ENCODE data around the gene CCDC158. TPM values are rescaled to one million over a fixed set of nuclear protein-coding genes. Genes with fewer than 3 reads are reported as not detected.

The CCDC158 gene
- total and polyA plus RNA-seq, 10 of the 15 experiments (the other 5 are each of a cell fraction or from before 2014, with no cell fraction given) = not detected

DNA sequence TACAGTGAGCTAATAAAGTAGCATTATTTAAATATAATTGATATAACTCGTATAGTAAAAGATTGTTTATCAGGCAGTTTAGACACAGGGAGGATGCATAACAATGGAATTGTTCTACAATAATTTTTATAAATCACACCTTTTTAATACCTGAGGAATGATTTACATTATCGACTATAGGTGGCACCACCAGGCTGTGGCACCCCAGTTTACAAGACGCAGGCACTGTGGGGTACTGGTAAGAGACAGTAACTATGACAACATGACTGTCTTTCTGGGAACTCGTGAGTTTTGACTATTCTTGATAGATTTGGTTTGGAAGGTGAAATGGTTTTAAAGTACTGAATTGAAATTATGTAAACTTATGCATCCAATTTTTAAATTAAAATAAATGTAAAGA lies 141.5 kb downstream of the CCDC158 start (continued):
- TF ChIP-seq FOS (IDR thresholded peaks at IDR 0.05; ENCODE audit: borderline replicate concordance, extremely low read depth, insufficient read length) (no peak), WRNIP1 (IDR thresholded peaks at IDR 0.05; ENCODE audit: borderline replicate concordance, low read depth, low read length) (no peak), RFX5 (IDR thresholded peaks at IDR 0.05; ENCODE audit: low read depth, low read length) (no peak), MYB (IDR thresholded peaks at IDR 0.05; ENCODE audit: borderline replicate concordance, low read depth, low read length) (no peak), IRF4 (IDR thresholded peaks at IDR 0.05; ENCODE audit: low read depth, low read length) (no peak)

DNA sequence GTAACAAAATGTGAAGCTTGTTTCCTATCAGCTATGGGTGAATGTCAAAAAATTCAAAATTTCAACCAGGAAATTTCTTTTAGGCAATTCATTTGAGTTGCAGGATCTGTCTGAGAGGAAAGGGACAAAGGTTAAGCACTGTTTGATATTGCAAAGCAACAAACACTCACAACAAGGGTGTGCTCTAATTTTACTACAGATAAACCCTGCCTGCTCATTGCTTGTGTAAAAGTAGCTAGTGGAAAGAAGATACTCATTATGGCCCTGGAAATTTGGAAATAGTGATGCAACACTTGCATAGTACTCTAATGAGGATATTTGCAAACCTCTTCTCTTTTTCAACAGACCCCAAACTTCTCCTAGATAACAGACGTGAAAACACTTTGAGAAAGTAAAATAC lies 142.4 kb downstream of the CCDC158 start:
- Histone ChIP-seq H3K4me3 (no peak overlapping the region), H3K4me2 (ENCODE audit: control insufficient read depth, insufficient read depth) (no peak overlapping the region), H4K20me1 (ENCODE audit: control insufficient read depth, insufficient read depth) (no peaks in the 10 kb centered on the region), H3K9ac (ENCODE audit: control insufficient read depth, insufficient read depth, low read length) (no peak overlapping the region), H3K79me2 (ENCODE audit: control insufficient read depth, insufficient read depth, low read length) (no peaks in the 10 kb centered on the region), H2AFZ (ENCODE audit: control insufficient read depth, low read depth, low read length) (no peak overlapping the region), H3K27ac (ENCODE audit: control insufficient read depth, insufficient read depth) (no peak overlapping the region), H3K36me3 (ENCODE audit: control insufficient read depth in 2 of 2, insufficient read depth in 2 of 2, low read length in 1 of 2) (no peaks in the 10 kb centered on the region), H3K9me3 (replicated peaks; ENCODE audit: control insufficient read depth, insufficient read depth, low read length) (no peaks in the 10 kb centered on the region), H3K27me3 (replicated peaks in 1 of 2; ENCODE audit: control insufficient read depth in 2 of 2, insufficient read depth in 2 of 2, low read length in 1 of 2) (peaks cover 0 to 3% of the 10 kb centered on the region in 2 experiments; a peak in 3 of 4 replicates), H3K4me1 (ENCODE audit: control insufficient read depth, insufficient read depth, low read length) (no peaks in the 10 kb centered on the region)
- RAD21 ChIA-PET (ENCODE audit: unreplicated experiment) = interaction anchor here (1.5 kb wide), 1 partner anchor 24 kb away, joined by 3 read pairs; no protein-coding TSS in a partner anchor
- in situ Hi-C loops (cut with MboI) (no loop called here), intact Hi-C loops (cut with micrococcal nuclease; ENCODE audit: unreplicated experiment) (no loop called here)
- POLR2A ChIA-PET = no interaction called here
- SMC1A ChIA-PET (ENCODE audit: uncharacterized antibody, unreplicated experiment) = interaction anchor here (1.2 to 2.2 kb wide), 3 partner anchors 9 to 17 kb away, joined by 3 to 9 read pairs (median 4); no protein-coding TSS in a partner anchor
- ATAC-seq = no peak
- 0% methylated on average over 1 of the region's 1 CpG for WGBS (ENCODE audit: insufficient coverage, insufficient replicate concordance, low lambda C conversion rate, missing lambda C conversion rate)
- FAIRE-seq = no peak
- DNase-seq (ENCODE audit: low read depth, low spot score) = no peak
- BruUV-seq (replicated peaks) = no TSS peak
- CTCF ChIA-PET = interaction anchor here (0.8 to 1.5 kb wide), 3 partner anchors 29 to 226 kb away, joined by 3 to 4 read pairs (median 3); no protein-coding TSS in a partner anchor
- TF ChIP-seq, protein P1, sequence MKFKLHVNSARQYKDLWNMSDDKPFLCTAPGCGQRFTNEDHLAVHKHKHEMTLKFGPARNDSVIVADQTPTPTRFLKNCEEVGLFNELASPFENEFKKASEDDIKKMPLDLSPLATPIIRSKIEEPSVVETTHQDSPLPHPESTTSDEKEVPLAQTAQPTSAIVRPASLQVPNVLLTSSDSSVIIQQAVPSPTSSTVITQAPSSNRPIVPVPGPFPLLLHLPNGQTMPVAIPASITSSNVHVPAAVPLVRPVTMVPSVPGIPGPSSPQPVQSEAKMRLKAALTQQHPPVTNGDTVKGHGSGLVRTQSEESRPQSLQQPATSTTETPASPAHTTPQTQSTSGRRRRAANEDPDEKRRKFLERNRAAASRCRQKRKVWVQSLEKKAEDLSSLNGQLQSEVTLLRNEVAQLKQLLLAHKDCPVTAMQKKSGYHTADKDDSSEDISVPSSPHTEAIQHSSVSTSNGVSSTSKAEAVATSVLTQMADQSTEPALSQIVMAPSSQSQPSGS (IDR thresholded peaks at IDR 0.05; ENCODE audit: low read length) = no peak
- TF ChIP-seq CREM (IDR thresholded peaks at IDR 0.05; ENCODE audit: low read depth) (no peak), SUPT20H (IDR thresholded peaks at IDR 0.05; ENCODE audit: borderline replicate concordance, control insufficient read depth, low read depth, low read length) (no peak), ASH2L (IDR thresholded peaks at IDR 0.05; ENCODE audit: borderline replicate concordance, low read depth) (no peak), TAF1 (IDR thresholded peaks at IDR 0.05; ENCODE audit: borderline replicate concordance, low read depth, low read length) (no peak), SIN3A (IDR thresholded peaks at IDR 0.05; ENCODE audit: low read depth, low read length) (no peak), SREBF2 (IDR thresholded peaks at IDR 0.05; ENCODE audit: low read length) (no peak), SUZ12 (IDR thresholded peaks at IDR 0.05; ENCODE audit: unreplicated experiment) (no peak)
- TF ChIP-seq, protein P2, sequence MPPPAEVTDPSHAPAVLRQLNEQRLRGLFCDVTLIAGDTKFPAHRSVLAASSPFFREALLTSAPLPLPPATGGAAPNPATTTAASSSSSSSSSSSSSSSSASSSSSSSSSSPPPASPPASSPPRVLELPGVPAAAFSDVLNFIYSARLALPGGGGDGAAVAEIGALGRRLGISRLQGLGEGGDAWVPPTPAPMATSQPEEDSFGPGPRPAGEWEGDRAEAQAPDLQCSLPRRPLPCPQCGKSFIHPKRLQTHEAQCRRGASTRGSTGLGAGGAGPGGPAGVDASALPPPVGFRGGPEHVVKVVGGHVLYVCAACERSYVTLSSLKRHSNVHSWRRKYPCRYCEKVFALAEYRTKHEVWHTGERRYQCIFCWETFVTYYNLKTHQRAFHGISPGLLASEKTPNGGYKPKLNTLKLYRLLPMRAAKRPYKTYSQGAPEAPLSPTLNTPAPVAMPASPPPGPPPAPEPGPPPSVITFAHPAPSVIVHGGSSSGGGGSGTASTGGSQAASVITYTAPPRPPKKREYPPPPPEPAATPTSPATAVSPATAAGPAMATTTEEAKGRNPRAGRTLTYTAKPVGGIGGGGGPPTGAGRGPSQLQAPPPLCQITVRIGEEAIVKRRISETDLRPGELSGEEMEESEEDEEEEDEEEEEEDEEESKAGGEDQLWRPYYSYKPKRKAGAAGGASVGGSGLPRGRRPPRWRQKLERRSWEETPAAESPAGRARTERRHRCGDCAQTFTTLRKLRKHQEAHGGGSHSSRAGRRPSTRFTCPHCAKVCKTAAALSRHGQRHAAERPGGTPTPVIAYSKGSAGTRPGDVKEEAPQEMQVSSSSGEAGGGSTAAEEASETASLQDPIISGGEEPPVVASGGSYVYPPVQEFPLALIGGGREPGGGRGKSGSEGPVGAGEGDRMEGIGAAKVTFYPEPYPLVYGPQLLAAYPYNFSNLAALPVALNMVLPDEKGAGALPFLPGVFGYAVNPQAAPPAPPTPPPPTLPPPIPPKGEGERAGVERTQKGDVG (CRISPR knock-in tag; IDR thresholded peaks at IDR 0.05) = no peak
- TF ChIP-seq, protein P3, sequence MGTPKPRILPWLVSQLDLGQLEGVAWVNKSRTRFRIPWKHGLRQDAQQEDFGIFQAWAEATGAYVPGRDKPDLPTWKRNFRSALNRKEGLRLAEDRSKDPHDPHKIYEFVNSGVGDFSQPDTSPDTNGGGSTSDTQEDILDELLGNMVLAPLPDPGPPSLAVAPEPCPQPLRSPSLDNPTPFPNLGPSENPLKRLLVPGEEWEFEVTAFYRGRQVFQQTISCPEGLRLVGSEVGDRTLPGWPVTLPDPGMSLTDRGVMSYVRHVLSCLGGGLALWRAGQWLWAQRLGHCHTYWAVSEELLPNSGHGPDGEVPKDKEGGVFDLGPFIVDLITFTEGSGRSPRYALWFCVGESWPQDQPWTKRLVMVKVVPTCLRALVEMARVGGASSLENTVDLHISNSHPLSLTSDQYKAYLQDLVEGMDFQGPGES (IDR thresholded peaks at IDR 0.05) = no peak
- TF ChIP-seq, protein P4, sequence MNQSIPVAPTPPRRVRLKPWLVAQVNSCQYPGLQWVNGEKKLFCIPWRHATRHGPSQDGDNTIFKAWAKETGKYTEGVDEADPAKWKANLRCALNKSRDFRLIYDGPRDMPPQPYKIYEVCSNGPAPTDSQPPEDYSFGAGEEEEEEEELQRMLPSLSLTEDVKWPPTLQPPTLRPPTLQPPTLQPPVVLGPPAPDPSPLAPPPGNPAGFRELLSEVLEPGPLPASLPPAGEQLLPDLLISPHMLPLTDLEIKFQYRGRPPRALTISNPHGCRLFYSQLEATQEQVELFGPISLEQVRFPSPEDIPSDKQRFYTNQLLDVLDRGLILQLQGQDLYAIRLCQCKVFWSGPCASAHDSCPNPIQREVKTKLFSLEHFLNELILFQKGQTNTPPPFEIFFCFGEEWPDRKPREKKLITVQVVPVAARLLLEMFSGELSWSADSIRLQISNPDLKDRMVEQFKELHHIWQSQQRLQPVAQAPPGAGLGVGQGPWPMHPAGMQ (IDR thresholded peaks at IDR 0.05; ENCODE audit: borderline replicate concordance) = no peak

All from GM12878 (cell line).